ENCODE results near the gene KIF25.

DNA sequence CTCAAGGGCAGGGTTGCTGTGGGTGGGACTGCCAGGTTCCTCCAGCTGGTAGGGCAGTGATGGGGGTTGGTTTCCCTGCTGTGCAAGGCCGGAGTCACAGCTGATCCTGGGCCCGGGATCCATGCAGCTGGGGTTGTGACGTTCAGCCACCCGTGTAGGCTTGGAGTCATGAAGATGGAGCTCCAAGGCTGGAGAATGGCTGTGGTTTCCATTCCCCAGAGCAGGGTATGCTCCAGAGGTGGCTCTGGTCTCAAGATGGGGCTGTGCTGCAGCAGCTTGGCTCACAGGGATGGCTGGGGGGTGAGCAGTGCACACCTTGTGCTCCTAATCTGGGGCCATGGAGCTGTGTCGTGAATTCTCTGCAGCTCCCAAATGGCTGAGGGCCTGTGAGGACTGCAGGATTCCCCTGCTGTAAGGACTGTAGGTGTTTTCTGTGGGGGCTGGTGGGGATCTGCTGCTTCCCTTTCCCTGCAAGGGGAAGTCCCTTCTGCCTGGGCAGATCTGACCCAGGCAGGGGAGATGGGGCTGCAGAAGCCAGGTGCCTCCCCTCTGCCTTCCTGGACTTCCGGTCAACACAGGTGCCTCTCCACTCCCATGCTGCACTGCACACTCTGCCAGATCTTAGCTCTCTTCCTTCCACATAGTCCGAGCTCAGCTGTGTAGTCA lies 15.9 kb downstream of the KIF25 start:
- TF ChIP-seq CTCF (IDR thresholded peaks at IDR 0.05; ENCODE audit: low read depth, low read length, missing input control) (no peak), RXRA (IDR thresholded peaks at IDR 0.05) (no peak), FOXA1 (IDR thresholded peaks at IDR 0.05) (no peak), REST (IDR thresholded peaks at IDR 0.05) (no peak), RAD21 (IDR thresholded peaks at IDR 0.05) (no peak), HNF4A (conservative IDR thresholded peaks at IDR 0.05) (no peak), SP1 (IDR thresholded peaks at IDR 0.05) (no peak), YY1 (IDR thresholded peaks at IDR 0.05) (no peak)
- TF ChIP-seq, protein P1, sequence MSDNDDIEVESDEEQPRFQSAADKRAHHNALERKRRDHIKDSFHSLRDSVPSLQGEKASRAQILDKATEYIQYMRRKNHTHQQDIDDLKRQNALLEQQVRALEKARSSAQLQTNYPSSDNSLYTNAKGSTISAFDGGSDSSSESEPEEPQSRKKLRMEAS (IDR thresholded peaks at IDR 0.05) = no peak
